ENCODE data around the gene PNKD.

The PNKD gene

DNA sequence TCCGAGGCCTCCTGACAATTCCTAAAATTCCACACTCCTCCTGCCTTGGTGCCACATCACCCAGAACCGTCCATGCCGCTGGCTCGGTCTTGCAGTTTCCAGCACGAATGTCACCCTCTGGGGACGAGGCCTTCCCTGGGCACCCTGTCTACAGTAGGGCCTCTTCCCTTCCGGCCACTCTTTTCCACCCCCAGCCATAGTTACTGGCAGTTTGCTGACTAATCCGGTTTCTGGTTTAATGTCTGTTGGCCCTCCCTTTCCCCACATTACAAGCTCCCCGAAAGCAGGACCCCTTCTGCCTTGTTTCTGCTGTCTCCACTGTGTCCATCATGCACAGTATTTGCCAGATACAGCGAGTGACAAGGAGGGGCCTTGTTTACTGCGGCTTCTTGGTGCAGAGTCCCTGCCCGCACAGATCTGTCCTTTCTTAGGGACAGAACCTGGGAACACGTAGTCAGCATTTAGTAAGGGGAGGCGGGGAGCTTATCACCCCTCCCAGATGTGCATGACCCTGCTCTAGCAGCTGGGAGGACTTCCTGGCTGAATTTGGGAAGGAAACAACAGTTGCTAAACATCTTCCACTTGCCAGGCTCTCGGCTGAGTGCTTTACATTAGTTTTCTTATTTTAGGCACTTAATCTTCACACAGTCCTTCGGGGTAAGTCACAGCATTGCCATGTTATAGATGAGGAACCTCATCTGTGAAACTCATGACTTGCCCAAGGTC lies 62.8 kb downstream of the PNKD start:
- H3K27ac ChIP-seq (ENCODE audit: low read depth, low read length), result no peak overlapping the region
- no peak overlapping the region for H3K4me3 ChIP-seq (ENCODE audit: low read depth, low read length)
- no peaks in the 10 kb centered on the region for H3K9me3 ChIP-seq (ENCODE audit: control insufficient read depth, insufficient read depth, low read length)
- no peak overlapping the region for H3K9ac ChIP-seq (ENCODE audit: low read depth, low read length)
- peaks cover 10% of the 10 kb centered on the region; the same call in 1 of the 2 replicates for H3K4me1 ChIP-seq (ENCODE audit: control insufficient read depth, insufficient read depth, low read length)
- no peaks in the 10 kb centered on the region for H3K27me3 ChIP-seq (ENCODE audit: control insufficient read depth, insufficient read depth, low read length)
- no peaks in the 10 kb centered on the region for H3K36me3 ChIP-seq (ENCODE audit: control insufficient read depth, insufficient read depth, low read length)

DNA sequence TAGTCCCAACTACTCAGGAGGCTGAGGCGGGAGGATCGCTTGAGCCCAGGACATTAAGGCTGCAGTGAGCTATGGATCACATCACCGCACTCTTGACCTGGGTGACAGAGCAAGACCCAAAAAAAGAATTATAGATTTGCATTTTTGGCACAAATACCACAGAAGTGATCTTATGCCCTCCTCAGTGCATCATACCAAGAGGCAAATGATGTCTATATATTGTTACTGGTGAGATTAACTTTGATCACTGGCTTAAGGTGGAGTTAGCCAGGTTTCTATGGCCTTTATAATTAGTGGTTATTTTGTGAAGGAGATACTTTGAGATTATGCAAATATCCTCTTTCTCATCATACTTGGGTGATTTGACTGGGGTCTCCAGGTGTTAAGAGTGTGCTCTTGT lies 64.2 kb downstream of the PNKD start:
- Histone ChIP-seq H3K36me3 (ENCODE audit: control insufficient read depth, insufficient read depth, low read length) (no peaks in the 10 kb centered on the region), H3K27ac (ENCODE audit: low read depth, low read length) (no peak overlapping the region), H3K9ac (ENCODE audit: low read depth, low read length) (no peak overlapping the region), H3K9me3 (ENCODE audit: control insufficient read depth, insufficient read depth, low read length) (no peaks in the 10 kb centered on the region), H3K4me1 (ENCODE audit: control insufficient read depth, insufficient read depth, low read length) (peaks cover 10% of the 10 kb centered on the region; the same call in 1 of the 2 replicates), H3K27me3 (ENCODE audit: control insufficient read depth, insufficient read depth, low read length) (no peaks in the 10 kb centered on the region), H3K4me3 (ENCODE audit: low read depth, low read length) (no peak overlapping the region)

DNA sequence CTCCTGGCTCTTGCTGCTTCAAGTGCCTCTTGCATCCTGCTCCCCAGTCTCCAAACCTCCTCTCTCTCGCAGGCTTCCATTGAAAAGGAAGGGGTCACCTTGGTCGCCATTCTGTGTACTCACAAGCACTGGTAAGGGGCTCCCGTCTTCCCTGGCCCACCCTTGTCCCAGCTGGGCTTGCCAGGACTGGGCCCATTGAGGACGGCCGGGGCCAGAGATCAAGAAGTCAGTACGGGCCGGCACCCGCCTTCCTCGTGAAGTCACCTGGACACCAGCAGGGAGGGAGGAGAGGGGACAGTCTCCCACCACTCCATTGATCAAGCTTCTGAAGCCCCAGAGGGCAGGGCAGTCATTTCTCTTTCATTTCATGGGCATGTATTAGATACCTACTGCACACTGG lies 70.3 kb downstream of the PNKD start:
- Histone ChIP-seq H3K4me3 (ENCODE audit: low read depth, low read length) (no peak overlapping the region), H3K9ac (ENCODE audit: low read depth, low read length) (no peak overlapping the region), H3K27ac (ENCODE audit: low read depth, low read length) (no peak overlapping the region), H3K27me3 (ENCODE audit: control insufficient read depth, insufficient read depth, low read length) (no peaks in the 10 kb centered on the region), H3K9me3 (ENCODE audit: control insufficient read depth, insufficient read depth, low read length) (no peaks in the 10 kb centered on the region), H3K36me3 (ENCODE audit: control insufficient read depth, insufficient read depth, low read length) (no peaks in the 10 kb centered on the region), H3K4me1 (ENCODE audit: control insufficient read depth, insufficient read depth, low read length) (no peaks in the 10 kb centered on the region)

GRCh38 chr2:218341381-218341780 lies 71.1 kb downstream of the PNKD start:
- H3K27me3 ChIP-seq (ENCODE audit: control insufficient read depth, insufficient read depth, low read length), result no peaks in the 10 kb centered on the region
- H3K27ac ChIP-seq (ENCODE audit: low read depth, low read length), result no peak overlapping the region
- no peaks in the 10 kb centered on the region for H3K9me3 ChIP-seq (ENCODE audit: control insufficient read depth, insufficient read depth, low read length)
- H3K4me1 ChIP-seq (ENCODE audit: control insufficient read depth, insufficient read depth, low read length), result no peaks in the 10 kb centered on the region
- no peaks in the 10 kb centered on the region for H3K36me3 ChIP-seq (ENCODE audit: control insufficient read depth, insufficient read depth, low read length)
- H3K4me3 ChIP-seq (ENCODE audit: low read depth, low read length), result no peak overlapping the region
- H3K9ac ChIP-seq (ENCODE audit: low read depth, low read length), result no peak overlapping the region

GRCh38 chr2:218342837-218343236 lies 72.5 kb downstream of the PNKD start:
- Histone ChIP-seq H3K27ac (ENCODE audit: low read depth, low read length) (no peak overlapping the region), H3K9ac (ENCODE audit: low read depth, low read length) (no peak overlapping the region), H3K9me3 (ENCODE audit: control insufficient read depth, insufficient read depth, low read length) (no peaks in the 10 kb centered on the region), H3K4me1 (ENCODE audit: control insufficient read depth, insufficient read depth, low read length) (no peaks in the 10 kb centered on the region), H3K27me3 (ENCODE audit: control insufficient read depth, insufficient read depth, low read length) (no peaks in the 10 kb centered on the region), H3K4me3 (ENCODE audit: low read depth, low read length) (no peak overlapping the region), H3K36me3 (ENCODE audit: control insufficient read depth, insufficient read depth, low read length) (no peaks in the 10 kb centered on the region)

- Histone ChIP-seq H3K4me3 (ENCODE audit: low read depth, low read length) (no peak overlapping the region), H3K36me3 (ENCODE audit: control insufficient read depth, insufficient read depth, low read length) (no peaks in the 10 kb centered on the region), H3K9ac (ENCODE audit: low read depth, low read length) (no peak overlapping the region), H3K27me3 (ENCODE audit: control insufficient read depth, insufficient read depth, low read length) (no peaks in the 10 kb centered on the region), H3K27ac (ENCODE audit: low read depth, low read length) (no peak overlapping the region), H3K4me1 (ENCODE audit: control insufficient read depth, insufficient read depth, low read length) (no peaks in the 10 kb centered on the region), H3K9me3 (ENCODE audit: control insufficient read depth, insufficient read depth, low read length) (no peaks in the 10 kb centered on the region)
Observed at GRCh38 chr2:218343591-218343990, 73.3 kb downstream of the PNKD start.

DNA sequence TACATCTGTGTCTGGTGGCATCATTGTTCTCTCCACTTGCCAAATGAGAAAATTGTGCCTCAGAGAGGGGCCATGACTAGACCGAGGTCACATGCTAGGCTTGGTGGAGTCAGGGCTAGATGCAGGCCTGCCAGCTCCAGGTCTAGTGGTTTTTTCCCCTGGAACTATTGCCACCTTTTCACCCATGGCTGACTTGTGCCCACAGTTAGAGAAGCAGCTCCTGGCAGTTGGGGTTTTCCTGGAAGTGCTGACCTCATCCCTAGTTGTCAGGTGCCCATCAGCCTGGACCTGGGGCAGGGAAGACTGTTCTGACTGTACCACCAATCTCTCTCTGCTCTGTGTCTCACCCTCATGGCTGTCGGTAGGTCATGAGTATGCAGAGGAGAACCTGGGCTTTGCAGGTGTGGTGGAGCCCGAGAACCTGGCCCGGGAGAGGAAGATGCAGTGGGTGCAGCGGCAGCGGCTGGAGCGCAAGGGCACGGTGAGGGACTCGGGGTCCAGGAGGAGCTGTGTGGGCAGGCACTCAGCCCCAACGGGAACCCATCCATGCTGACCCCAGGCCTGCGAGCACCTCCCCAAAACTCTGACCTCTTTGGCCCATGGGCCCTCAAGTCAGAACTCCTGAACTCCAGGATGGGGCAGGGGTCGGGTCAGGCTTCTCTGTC lies 73.9 kb downstream of the PNKD start:
- no peak overlapping the region for H3K4me3 ChIP-seq (ENCODE audit: low read depth, low read length)
- no peaks in the 10 kb centered on the region for H3K9me3 ChIP-seq (ENCODE audit: control insufficient read depth, insufficient read depth, low read length)
- no peaks in the 10 kb centered on the region for H3K36me3 ChIP-seq (ENCODE audit: control insufficient read depth, insufficient read depth, low read length)
- H3K4me1 ChIP-seq (ENCODE audit: control insufficient read depth, insufficient read depth, low read length), result no peaks in the 10 kb centered on the region
- H3K27ac ChIP-seq (ENCODE audit: low read depth, low read length), result no peak overlapping the region
- H3K27me3 ChIP-seq (ENCODE audit: control insufficient read depth, insufficient read depth, low read length), result no peaks in the 10 kb centered on the region
- H3K9ac ChIP-seq (ENCODE audit: low read depth, low read length), result no peak overlapping the region

DNA sequence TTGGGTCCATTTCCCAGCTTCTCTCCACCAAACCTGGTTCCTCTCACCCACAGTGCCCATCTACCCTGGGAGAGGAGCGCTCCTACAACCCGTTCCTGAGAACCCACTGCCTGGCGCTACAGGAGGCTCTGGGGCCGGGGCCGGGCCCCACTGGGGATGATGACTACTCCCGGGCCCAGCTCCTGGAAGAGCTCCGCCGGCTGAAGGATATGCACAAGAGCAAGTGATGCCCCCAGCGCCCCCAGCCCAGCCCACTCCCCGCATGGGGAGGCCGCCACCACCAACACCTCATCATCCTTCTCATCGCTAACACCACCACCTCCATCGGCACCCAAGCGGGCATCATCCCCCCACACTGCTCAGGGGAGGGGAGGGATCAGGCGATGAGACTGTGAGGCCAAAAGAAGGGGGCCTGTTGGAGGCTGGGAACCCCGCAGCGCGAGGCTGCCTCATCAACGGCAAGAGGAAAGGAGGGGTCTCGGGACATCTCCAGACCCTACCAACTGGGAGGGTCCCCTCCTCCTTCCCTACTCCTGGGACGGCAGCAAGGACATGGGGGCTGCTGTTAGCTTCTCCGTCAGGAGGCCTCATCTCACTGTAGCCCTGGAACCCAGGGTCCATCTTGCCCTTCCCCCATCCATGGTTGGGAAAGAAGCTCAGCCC lies 74.6 kb downstream of the PNKD start:
- H3K36me3 ChIP-seq (ENCODE audit: control insufficient read depth, insufficient read depth, low read length), result no peaks in the 10 kb centered on the region
- no peak overlapping the region for H3K27ac ChIP-seq (ENCODE audit: low read depth, low read length)
- no peaks in the 10 kb centered on the region for H3K4me1 ChIP-seq (ENCODE audit: control insufficient read depth, insufficient read depth, low read length)
- H3K9me3 ChIP-seq (ENCODE audit: control insufficient read depth, insufficient read depth, low read length), result no peaks in the 10 kb centered on the region
- H3K27me3 ChIP-seq (ENCODE audit: control insufficient read depth, insufficient read depth, low read length), result no peaks in the 10 kb centered on the region
- H3K4me3 ChIP-seq (ENCODE audit: low read depth, low read length), result no peak overlapping the region
- H3K9ac ChIP-seq (ENCODE audit: low read depth, low read length), result no peak overlapping the region

- no peak overlapping the region for H3K4me3 ChIP-seq (ENCODE audit: low read depth, low read length)
- no peak overlapping the region for H3K27ac ChIP-seq (ENCODE audit: low read depth, low read length)
- no peaks in the 10 kb centered on the region for H3K9me3 ChIP-seq (ENCODE audit: control insufficient read depth, insufficient read depth, low read length)
- H3K9ac ChIP-seq (ENCODE audit: low read depth, low read length), result no peak overlapping the region
- no peaks in the 10 kb centered on the region for H3K27me3 ChIP-seq (ENCODE audit: control insufficient read depth, insufficient read depth, low read length)
- H3K36me3 ChIP-seq (ENCODE audit: control insufficient read depth, insufficient read depth, low read length), result no peaks in the 10 kb centered on the region
- H3K4me1 ChIP-seq (ENCODE audit: control insufficient read depth, insufficient read depth, low read length), result no peaks in the 10 kb centered on the region
Observed at GRCh38 chr2:218345491-218346236, 75.3 kb downstream of the PNKD start.

DNA sequence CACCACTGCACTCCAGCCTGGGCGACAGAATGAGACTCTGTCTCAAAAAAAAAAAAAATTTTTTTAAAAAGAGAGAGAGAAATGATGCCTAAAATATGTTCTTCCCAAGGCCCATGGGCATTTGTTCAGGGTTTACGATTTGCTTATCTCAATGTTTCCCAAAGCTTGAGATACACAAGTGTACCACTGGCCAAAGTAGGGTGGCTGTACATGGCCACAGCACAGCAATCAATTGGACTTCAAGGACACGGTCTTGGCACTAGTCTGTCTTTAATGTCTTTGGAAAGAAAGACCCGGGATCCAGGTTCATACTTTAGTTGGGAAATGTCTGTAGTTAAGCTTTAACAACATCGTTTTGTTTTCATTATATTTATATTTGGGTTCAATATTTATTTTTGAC lies 76.9 kb downstream of the PNKD start:
- no peak overlapping the region for H3K4me3 ChIP-seq (ENCODE audit: low read depth, low read length)
- H3K9ac ChIP-seq (ENCODE audit: low read depth, low read length), result no peak overlapping the region
- no peak overlapping the region for H3K27ac ChIP-seq (ENCODE audit: low read depth, low read length)
- H3K9me3 ChIP-seq (ENCODE audit: control insufficient read depth, insufficient read depth, low read length), result peaks cover 3% of the 10 kb centered on the region
- H3K36me3 ChIP-seq (ENCODE audit: control insufficient read depth, insufficient read depth, low read length), result no peaks in the 10 kb centered on the region
- H3K27me3 ChIP-seq (ENCODE audit: control insufficient read depth, insufficient read depth, low read length), result no peaks in the 10 kb centered on the region
- H3K4me1 ChIP-seq (ENCODE audit: control insufficient read depth, insufficient read depth, low read length), result no peaks in the 10 kb centered on the region
